SKM-1 treated with dmso at 0.1 percent for 144 hours (cell line): Measurements from ENCODE around the gene IPP.
A peak's percentile ranks its signal among the peaks of the same experiment; 100 is the strongest.
"Not testable (repeated sequence)": the region's sequence is repeated elsewhere in the genome, so short reads cannot be mapped to it uniquely, and the experiment has no call there.

Experiments used
- DNase-seq: peaks from one replicate; lab custom pipeline; 2025; ENCODE audit not compliant: unreplicated experiment; lab: John Stamatoyannopoulos, UW

Gene IPP

DNA sequence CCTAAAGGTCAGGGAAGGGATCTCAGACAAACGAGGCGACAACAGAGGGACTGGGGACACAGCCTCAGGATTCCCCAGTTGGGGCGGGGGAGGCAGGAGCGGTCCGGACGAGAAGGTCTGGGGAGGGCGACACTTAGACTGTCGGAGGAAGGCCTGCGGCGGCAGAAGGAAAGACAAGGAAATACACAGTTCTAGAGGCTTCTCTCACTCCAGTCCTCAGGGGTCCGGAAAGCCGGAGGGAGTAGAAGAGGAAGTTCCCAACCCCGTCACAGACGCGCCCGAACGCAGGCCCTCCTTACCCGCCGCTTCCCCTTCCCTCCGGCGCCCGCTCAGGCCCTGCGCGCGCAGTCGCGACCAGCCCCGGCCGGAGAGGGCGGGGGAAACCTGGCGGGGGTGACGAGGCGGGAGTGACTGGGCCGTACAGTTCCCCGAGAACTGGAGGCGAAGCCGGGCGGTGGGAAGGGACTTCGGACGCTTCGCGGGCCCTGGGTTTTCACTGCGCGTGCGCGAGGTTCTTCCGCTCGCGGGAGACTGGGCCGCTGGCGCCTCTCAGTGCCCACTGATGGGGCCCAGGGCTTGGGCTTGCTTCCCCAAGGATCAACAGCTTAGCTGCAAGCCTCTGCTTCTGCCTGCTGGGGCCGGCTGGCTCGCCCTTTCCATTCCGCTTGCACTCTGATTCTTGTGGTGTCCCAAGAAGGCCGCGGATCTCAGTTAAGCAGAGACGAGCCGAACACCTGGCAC is at the start of gene IPP:
Gene IPP, minus strand, starts transcription at position 356 of the 741 bp plus-strand sequence. CDS start 4,242 bp downstream, outside the sequence.
- peak; percentile 98 for DNase-seq

GRCh38 chr1:45796946-45797345 is 46.5 kb upstream of the IPP start:
- DNase-seq = no peak

DNA sequence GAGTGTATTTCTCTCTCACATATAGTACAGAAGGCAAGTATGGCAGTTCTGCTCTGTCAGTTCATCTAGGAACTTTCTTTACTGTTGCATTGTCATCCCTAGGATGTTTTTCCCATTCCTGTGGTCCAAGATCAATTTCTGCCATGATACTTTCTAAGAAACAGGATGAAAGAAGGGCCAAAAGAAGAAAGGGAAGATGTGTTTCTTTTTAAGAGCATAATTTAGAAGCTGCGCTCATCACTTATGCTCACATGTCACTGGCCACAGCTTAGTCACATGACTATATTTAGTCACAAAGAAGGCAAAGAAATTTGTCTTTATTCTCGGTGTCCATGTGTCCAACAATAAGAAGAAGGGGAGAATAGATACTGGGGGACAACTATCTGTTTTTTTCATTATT is 45.9 kb upstream of the IPP start:
- DNase-seq = no peak

GRCh38 chr1:45793942-45794604 is 43.6 kb upstream of the IPP start:
- DNase-seq = no peak

DNA sequence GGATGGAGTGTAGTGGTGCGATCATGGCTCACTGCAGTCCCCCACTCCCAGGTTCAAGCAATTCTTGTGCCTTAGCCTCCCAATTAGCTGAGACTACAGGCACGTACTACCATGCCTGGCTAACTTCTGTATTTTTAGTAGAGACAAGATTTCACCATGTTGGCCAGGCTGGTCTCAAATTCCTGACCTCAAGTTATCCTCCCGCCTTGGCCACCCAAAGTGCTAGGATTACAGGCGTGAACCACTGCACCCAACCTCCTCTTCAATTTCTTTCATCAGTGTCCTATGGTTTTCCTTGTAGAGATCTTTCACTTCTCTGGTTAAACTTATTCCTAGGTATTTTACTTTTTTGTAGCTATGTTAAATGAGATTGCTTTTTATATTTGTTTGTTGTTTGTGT is 42.3 kb upstream of the IPP start:
- DNase-seq = no peak

- DNase-seq = no peak
These were observed 39.1 kb upstream of the IPP start for GRCh38 chr1:45789601-45790000.

- no peak for DNase-seq
These were observed 37.5 kb upstream of the IPP start for GRCh38 chr1:45787905-45788304.

- no peak for DNase-seq
These were observed 35.1 kb upstream of the IPP start for GRCh38 chr1:45785583-45785982.

DNA sequence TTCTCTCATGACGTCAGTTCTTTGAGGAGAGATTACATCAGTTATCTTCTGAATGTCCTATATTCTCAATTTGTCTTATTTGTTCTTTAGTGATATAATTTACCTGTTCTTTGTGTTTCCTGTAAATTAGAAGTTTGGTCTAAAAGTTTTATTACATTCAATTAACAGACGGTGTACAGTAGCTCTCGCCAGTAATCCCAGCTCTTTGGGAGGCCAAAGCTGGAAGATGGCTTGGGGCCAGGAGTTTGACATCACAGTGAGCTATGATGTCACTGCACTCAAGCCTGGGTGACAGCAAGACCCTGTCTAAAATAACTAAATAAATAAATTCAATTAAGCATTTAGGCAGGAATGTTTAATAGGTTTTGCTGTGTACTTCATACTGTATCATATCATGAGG is 25.3 kb upstream of the IPP start:
- DNase-seq = no peak

GRCh38 chr1:45772971-45773370 is 22.5 kb upstream of the IPP start:
- no peak for DNase-seq

DNA sequence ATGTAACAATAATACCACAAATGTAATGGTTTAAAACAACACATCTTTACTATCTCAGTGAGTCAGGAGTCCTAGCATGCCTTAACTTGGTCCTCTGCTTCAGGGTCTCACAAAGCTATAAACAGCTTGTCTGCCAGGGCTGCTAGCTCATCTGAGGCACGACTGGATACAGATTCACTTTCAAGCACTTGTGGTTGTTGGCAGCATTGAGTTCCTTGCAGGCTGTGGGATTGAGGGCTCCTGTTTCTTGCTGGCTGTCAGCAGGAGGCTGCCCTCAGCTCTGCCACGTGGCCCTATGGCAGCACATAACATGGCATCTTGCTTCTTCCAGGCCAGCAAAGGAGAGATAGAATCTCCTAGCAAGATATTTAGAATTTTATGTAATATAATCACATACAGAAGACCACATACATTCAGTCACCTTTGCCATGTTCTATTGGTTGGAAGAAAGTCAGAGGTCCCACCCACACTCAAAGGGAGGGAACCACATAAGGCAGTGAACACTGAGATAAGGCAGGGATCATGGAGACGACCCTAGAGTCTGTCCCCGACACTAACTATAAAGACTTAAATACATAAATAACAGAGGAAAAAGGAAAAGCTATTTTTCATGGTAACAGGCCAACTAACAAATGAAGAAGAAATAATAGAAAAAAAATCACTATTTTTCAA is 18.9 kb upstream of the IPP start:
- no peak for DNase-seq

GRCh38 chr1:45767035-45767434 is 16.6 kb upstream of the IPP start:
- DNase-seq = no peak

GRCh38 chr1:45765999-45766792 is 15.7 kb upstream of the IPP start:
- DNase-seq = no peak

- DNase-seq = no peak
These were observed 11.8 kb upstream of the IPP start for GRCh38 chr1:45762291-45762690.

DNA sequence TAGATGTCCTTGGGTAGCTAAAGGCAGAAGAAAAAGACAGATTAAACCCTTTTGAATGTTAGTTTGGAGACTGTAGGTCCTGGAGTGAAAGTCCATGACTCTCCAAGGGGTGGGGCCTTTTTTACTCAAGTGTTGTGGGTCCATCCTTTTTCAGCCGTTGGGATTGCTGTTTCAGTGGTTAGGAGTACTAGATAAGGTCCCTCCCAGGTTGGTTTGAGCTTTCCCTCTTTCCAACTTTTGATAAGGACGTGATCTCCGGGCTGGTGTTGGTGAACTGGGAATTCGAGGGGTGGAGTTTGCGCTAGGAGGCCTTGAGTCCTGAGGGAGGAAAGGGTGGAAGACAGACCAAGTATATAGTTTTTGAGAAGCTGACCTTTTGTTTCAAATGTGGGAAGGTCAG is 5.2 kb upstream of the IPP start:
- no peak for DNase-seq

DNA sequence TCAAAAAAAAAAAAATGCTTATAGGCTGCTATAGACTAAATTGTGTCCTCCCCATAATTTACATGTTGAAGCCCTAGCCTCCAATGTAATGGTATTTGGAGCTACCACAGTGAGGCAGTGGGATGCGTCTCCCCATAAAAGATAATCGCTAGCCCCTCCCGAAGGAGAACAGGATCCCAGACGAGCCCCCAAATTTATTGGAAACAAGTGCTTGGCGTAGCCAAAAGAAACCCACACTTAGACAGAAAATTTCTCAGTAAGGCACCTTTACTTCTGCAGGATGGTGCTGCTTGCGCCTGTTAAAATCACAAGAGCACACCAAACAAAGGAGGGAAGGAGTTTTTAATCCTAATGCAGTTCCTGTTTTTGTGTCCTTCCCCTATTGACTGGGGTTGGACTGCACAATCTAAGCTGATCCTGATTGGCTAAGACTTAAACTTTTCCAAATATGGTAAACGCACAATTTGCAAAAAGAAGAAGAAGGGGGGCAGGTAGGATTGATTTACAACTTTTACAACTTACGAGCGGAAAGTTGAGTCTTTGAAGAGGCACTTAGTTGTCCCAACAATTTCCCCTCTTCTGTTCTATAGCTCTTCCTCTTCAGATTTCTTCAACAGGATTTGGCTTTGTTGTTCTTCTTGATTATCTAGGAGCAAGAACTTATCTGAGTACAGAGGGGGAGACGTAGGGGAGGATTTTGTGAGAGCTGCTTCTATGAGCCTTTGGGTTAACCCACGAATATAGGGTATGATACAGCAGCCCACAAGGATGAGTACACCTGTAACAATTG is 3.0 kb upstream of the IPP start:
- DNase-seq = peak; percentile 21

DNA sequence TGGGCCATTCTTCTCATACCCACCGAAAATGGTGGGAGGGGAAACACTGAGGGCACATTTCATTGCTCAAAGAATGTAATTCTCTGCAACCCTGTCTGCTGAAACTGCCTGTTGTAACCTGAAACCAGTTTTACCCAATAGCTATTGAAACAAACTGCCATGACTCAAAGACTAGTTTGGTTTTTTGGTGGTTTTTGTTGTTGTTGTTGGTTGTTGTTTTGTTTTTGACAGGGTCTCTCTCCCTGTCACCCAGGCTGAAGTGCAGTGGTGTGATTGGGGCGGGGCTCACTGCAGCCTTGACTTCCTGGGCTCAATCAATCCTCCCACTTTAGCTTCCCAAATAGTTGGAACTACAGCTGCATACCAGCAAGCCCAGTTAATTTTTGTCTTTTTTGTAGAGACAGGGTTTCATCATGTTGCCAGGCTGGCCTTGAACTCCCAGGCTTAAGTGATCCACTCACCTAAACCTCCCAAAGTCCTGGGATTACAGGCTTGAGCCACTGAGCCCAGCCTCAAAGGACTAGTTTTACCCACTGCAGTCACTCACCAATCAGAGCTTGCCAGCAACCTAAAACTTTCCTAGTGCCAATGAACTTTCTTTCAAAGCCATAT is 2.1 kb upstream of the IPP start:
- no peak for DNase-seq

DNA sequence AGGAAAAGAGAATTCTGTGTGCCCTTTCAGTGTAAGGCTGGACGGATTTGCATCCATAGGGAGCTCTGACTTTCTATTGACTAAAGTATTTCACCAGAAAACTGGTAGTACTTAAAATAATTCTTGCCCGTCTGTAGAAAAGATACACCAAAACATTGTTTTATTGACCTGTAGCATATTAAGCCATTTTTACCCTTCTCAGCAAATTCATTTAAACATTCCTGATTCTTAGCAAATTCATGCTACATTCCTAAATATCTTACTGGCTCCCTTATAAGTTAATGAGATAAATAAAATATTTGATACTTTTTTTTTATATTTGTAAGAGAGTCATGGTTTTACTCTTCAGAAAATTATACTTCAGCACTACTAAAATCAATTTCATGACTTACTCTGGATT is 1.6 kb upstream of the IPP start:
- DNase-seq = no peak

- not testable (repeated sequence) for DNase-seq
These were observed 786 bp upstream of the IPP start for GRCh38 chr1:45751039-45751838.
